K562 (cell line): ENCODE results near the gene MLLT6. TPM values are rescaled to one million over a fixed set of nuclear protein-coding genes. Genes with fewer than 3 reads are reported as not detected.

Experiments used
- BCOR ChIP-seq: fragments of 450-650 bp; IDR thresholded peaks from 2 replicates; pipeline ENCODE4 v1.6.1; 2016
- CAMTA2 ChIP-seq: fragments of 250-450 bp; sonication (Bioruptor Pico); conservative IDR thresholded peaks from 2 replicates; pipeline ENCODE4 v1.5.1; 2022
- FOXK2 ChIP-seq, 2 experiments: fragments of 450-650 bp; IDR thresholded peaks in 1 of 2; conservative IDR thresholded peaks in 1 of 2; 2 replicates each; pipeline ENCODE4 v1.6.1; 2016; ENCODE audit warnings: low read depth in 2 of 2, mild to moderate bottlenecking in 1 of 2
- HDAC1 ChIP-seq, 2 experiments: fragments of 450-650 bp; IDR thresholded peaks; 2 replicates each; pipeline ENCODE4 v1.6.1; 2016 to 2017; ENCODE audit warnings: inconsistent platforms in 1 of 2, mild to moderate bottlenecking in 1 of 2, moderate library complexity in 1 of 2
- HDGF ChIP-seq: fragments of 450-650 bp; IDR thresholded peaks from 2 replicates; pipeline ENCODE4 v1.6.1; 2016
- HNRNPLL ChIP-seq: fragments of 200-400 bp; formaldehyde crosslinking; IDR thresholded peaks from 2 replicates; pipeline ENCODE4 v1.6.1; 2017; ENCODE audit warnings: low read length, low read depth, mild to moderate bottlenecking; ENCODE audit not compliant: poor library complexity, severe bottlenecking
- ILK ChIP-seq: fragments of 450-650 bp; IDR thresholded peaks from 2 replicates; pipeline ENCODE4 v1.6.1; 2016; ENCODE audit warnings: missing genetic modification characterization, low read depth, mild to moderate bottlenecking, missing compliant biosample characterization, moderate library complexity, borderline replicate concordance
- JUNB ChIP-seq: fragments of 450-650 bp; formaldehyde crosslinking; conservative IDR thresholded peaks from 2 replicates; pipeline ENCODE4 v1.4.0; 2020; ENCODE audit warnings: mild to moderate bottlenecking
- MNT ChIP-seq, 2 experiments: fragments of 450-650 bp; conservative IDR thresholded peaks; 2 replicates each; pipeline ENCODE4 v1.6.1; 2017; ENCODE audit warnings: mild to moderate bottlenecking in 2 of 2, moderate library complexity in 2 of 2
- NCOA2 ChIP-seq, 2 experiments: fragments of 450-650 bp; IDR thresholded peaks; 2 replicates each; pipeline ENCODE4 v1.6.1; 2018; ENCODE audit warnings: mild to moderate bottlenecking in 2 of 2, moderate library complexity in 1 of 2; ENCODE audit not compliant: partially characterized antibody in 2 of 2
- NKRF ChIP-seq: fragments of 450-650 bp; IDR thresholded peaks from 2 replicates; pipeline ENCODE4 v1.6.1; 2016; ENCODE audit warnings: borderline replicate concordance
- PHF20 ChIP-seq: fragments of 450-650 bp; IDR thresholded peaks from 2 replicates; pipeline ENCODE4 v1.6.1; 2018; ENCODE audit not compliant: partially characterized antibody
- TAF15 ChIP-seq: fragments of 200-400 bp; formaldehyde crosslinking; IDR thresholded peaks from 2 replicates; pipeline ENCODE4 v1.6.1; 2017; ENCODE audit warnings: mild to moderate bottlenecking, low read depth, low read length, moderate library complexity
- TEAD4 ChIP-seq, 2 experiments: sonication (generic) in 1 of 2; formaldehyde crosslinking in 1 of 2; IDR thresholded peaks; 2 replicates each; pipeline versions ENCODE4 v1.6.1 to v1.8.0; 2012 to 2022; ENCODE audit warnings: borderline replicate concordance in 1 of 2, inconsistent platforms in 1 of 2, low read length in 1 of 2, mild to moderate bottlenecking in 1 of 2, missing genetic modification reagents in 1 of 2
- ZFP91 ChIP-seq: sonication (generic); formaldehyde crosslinking; IDR thresholded peaks from 2 replicates; pipeline ENCODE4 v1.8.0; 2022; ENCODE audit warnings: mild to moderate bottlenecking, missing genetic modification reagents
- ZNF354B ChIP-seq: fragments of 250-450 bp; sonication (Bioruptor Pico); IDR thresholded peaks from 2 replicates; pipeline ENCODE4 v1.4.0; 2020
- polyA plus RNA-seq, 8 experiments: library from polyadenylated mRNA; depleted of rRNA in 4 of 8; stranded (reverse) in 5 of 8; unstranded in 3 of 8; fragments of >200 nt; fragmentation: Nextera tagmentation in 2 of 8; fragmentation: Illumina TruSeq in 1 of 8; extraction: Ambion mirVana in 2 of 8; extraction: Trizol in 1 of 8; gene quantifications; 2 replicates each; pipeline versions ENCODE4 v1.2.1 to v1.2.3, GENCODE V29; 2011 to 2014; ENCODE audit warnings: inconsistent platforms in 1 of 8, missing spikeins in 1 of 8
- total RNA-seq, 7 experiments: library from RNA; depleted of rRNA in 6 of 7; stranded (reverse); fragments of >200 nt in 6 of 7; fragmentation: Illumina TruSeq in 2 of 7; extraction: Trizol in 2 of 7; gene quantifications; 2 replicates each; pipeline versions ENCODE4 v1.2.1 to v1.2.3, GENCODE V29; 2011 to 2021; ENCODE audit warnings: low replicate concordance in 1 of 7
- TF ChIP-seq, protein P1 (sequence below), 2 experiments: IDR thresholded peaks; 2 replicates each; pipeline ENCODE4 v1.6.1; 2012; ENCODE audit warnings: improper control_type of control experiment in 2 of 2, low read depth in 2 of 2, low read length in 2 of 2, borderline replicate concordance in 1 of 2

MLLT6 gene
- total and polyA plus RNA-seq, 9 of the 15 experiments (the other 6 are each of a cell fraction or from before 2014, with no cell fraction given) = 3.1 to 71.7 (median 30.0) TPM

DNA sequence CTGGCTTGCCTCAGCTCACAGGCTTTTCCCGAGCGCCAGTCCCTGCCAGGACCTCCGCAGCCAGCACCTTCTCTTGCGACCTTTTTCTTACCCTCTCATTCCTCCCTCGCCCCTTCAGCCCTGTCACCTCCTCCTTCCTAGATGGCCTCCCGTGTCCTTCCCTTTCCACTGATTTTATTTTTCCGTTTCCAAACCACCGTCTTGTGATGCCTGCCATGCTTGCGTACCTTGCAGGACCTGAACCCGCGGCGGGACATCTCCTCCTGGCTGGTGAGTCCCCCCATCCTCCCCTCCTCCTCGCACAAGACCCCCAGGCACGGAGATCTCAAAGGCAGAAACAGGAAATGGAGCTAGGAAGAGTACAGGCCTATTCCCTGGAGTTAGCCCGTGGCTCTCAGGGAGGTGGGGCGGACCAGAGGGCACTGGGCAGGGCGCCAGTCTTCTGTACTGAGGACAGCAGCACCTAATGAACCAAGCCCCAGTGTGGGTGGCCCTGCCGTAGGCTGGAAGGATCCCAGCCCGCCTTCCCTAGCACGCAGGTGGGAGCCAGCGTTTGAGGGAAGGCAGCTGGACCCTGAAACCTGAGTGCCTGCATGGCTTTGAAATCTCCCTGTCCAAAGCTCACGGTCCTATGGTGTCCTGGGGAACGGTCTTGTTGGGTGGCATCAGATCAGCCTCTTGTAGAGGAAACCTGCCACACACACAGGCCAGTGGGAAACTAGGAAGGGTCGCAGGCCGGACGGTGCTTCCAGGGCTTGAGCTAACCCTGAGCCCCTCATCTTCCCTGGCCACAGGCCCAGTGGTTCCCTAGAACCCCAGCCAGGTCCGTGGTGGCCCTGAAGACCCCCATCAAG lies 25.7 kb downstream of the MLLT6 start (continued):
- TF ChIP-seq HDAC1 (IDR thresholded peaks at IDR 0.05) (peak in 1 of 2 experiments; percentile 85; a peak in 2 of 4 replicates), MNT (conservative IDR thresholded peaks at IDR 0.05) (peak in 1 of 2 experiments; percentile 46; a peak in 1 of 4 replicates), HDGF (peak; percentile 57; the same call in 1 of the 2 replicates), NKRF (peak; percentile 88), HNRNPLL (no peak), FOXK2 (conservative IDR thresholded peaks at IDR 0.05 in 1 of 2, IDR thresholded peaks at IDR 0.05 in 1 of 2; ENCODE audit: low read depth in 2 of 2) (peak in 1 of 2 experiments; percentile 51; a peak in 1 of 4 replicates), ILK (no peak), BCOR (0 out of 2 replicates have a peak, but pooled peaks have one; percentile 23), PHF20 (peak; percentile 13), ZFP91 (CRISPR knock-in tag) (no peak), JUNB (CRISPR knock-in tag) (no peak), NCOA2 (IDR thresholded peaks at IDR 0.05; ENCODE audit: partially characterized antibody in 2 of 2) (no peak), ZNF354B (no peak), TEAD4 (IDR thresholded peaks at IDR 0.05; ENCODE audit: low read length) (peak; percentile 12; the same call in 1 of the 2 replicates), TEAD4 (CRISPR knock-in tag; IDR thresholded peaks at IDR 0.05; ENCODE audit: borderline replicate concordance) (no peak), CAMTA2 (CRISPR knock-in tag) (no peak), TAF15 (no peak)
- TF ChIP-seq, protein P1, sequence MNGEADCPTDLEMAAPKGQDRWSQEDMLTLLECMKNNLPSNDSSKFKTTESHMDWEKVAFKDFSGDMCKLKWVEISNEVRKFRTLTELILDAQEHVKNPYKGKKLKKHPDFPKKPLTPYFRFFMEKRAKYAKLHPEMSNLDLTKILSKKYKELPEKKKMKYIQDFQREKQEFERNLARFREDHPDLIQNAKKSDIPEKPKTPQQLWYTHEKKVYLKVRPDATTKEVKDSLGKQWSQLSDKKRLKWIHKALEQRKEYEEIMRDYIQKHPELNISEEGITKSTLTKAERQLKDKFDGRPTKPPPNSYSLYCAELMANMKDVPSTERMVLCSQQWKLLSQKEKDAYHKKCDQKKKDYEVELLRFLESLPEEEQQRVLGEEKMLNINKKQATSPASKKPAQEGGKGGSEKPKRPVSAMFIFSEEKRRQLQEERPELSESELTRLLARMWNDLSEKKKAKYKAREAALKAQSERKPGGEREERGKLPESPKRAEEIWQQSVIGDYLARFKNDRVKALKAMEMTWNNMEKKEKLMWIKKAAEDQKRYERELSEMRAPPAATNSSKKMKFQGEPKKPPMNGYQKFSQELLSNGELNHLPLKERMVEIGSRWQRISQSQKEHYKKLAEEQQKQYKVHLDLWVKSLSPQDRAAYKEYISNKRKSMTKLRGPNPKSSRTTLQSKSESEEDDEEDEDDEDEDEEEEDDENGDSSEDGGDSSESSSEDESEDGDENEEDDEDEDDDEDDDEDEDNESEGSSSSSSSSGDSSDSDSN (IDR thresholded peaks at IDR 0.05; ENCODE audit: borderline replicate concordance in 1 of 2, low read depth in 2 of 2, low read length in 2 of 2) = 0 out of 4 replicates have a peak, but pooled peaks of 1 of the 2 experiments have one; percentile 19
